Renal cortex interstitium (tissue), 11 donors: ENCODE results near the gene DNM2. TPM values are rescaled to one million over a fixed set of nuclear protein-coding genes. Genes with fewer than 3 reads are reported as not detected.

ENCODE experiments used
- DNase-seq, 11 donors: peaks; one replicate each; pipeline ENCODE4 v3.0.0-alpha.2; 2013; ENCODE audit warnings: low read depth in 9 of 11, low spot score in 4 of 11; ENCODE audit errors: extremely low read depth in 1 of 11
- polyA plus RNA-seq, 3 donors: library from polyadenylated mRNA; unstranded; fragments of 120-200 nt; gene quantifications; one replicate each; pipeline ENCODE4 v1.2.1, GENCODE V29; 2013; ENCODE audit not compliant: insufficient read length in 3 of 3

DNM2 gene
- polyA plus RNA-seq, 3 donors, result 117 to 168 (median 128) TPM

- DNase-seq, result no peak
Measured at GRCh38 chr19:10797541-10798256, 79.8 kb downstream of the DNM2 start.

- DNase-seq, result no peak
Measured at GRCh38 chr19:10800488-10800887, 82.6 kb downstream of the DNM2 start.

GRCh38 chr19:10802479-10802878 lies 84.6 kb downstream of the DNM2 start:
- no peak for DNase-seq

DNA sequence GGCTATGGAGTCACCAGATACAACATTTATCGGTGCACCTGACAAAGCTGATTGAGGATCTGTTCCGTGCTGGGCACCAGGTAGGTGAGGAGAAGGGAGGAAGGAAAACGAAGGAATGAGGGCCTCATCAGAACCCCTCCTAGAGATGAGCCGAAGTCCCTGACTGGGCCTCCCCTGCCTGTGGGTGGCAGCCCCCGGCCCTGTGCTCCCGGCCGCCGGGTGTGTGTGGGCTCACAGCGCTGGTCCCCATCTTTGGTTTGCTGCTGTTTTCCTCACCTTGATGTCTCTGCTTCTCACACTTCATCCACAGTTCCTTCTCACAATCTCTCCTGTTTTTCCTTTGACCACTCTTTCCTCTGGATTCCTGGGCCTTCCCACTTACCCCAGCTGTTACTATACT lies 85.4 kb downstream of the DNM2 start:
- no peak for DNase-seq

DNA sequence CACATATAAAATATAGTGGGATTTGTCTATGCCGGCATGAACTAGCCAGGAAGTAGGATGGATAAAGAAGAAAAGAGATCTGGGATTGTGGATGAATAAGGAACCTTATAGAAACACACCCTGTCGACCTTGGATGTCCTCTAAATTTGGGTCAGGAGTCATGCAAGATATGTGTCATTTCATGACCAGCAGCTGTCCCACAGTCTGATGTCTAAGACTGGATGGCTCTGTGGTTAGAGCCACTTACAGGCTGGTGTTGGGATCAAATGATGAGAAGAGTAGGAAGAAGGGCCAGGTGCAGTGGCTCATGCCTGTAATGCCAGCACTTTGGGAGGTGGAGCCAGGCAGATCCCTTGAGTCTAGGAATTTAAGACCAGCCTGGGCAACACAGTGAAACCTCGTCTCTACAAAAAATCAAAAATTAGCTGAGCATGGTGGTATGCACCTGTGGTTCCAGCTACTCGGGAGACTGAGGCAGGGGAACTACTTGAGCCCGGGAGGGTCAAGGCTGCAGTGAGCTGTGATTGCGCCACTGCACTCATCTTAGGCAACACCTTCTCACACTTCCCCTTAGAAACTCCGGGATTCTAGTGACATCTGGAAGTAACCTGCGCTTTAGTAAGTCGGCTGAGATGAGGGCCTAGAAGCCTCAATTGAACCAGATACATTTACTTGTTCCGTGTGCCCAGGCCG lies 87.3 kb downstream of the DNM2 start:
- no peak for DNase-seq

- DNase-seq, result no peak
Measured at GRCh38 chr19:10805758-10806247, 87.9 kb downstream of the DNM2 start.

- DNase-seq, result no peak
Measured at GRCh38 chr19:10808937-10809649, 91.2 kb downstream of the DNM2 start.

DNA sequence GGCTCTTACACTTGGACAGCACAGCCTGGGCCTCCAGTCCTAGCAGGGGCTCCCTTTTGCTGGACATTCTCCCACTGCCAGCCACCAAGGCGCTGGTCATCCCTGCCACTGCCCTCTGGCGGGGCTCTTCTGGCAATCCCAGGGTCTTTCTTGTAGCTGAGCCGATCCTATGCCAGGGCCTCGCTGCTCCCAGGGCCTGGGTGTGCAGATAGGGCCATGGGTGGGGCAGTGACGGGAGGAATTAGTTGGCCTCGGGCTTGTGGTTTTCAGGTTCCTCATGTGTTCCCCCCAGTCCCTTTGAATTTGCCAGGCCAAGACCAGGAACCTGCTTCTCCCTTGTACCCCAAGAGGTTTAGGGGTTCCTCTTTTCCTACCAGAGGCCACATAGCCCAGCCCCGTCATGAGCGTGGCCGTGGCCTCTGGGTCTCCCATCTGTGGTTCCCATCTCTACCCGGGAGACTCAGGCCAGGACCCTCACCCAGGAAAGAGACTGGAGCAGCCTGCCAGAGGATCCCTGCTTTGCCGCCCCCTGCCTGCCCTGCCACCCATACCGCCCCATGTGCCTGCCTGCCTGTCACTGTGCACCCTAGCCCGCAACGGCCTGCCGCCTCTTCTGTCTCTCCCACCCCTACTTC lies 91.9 kb downstream of the DNM2 start:
- no peak for DNase-seq

DNA sequence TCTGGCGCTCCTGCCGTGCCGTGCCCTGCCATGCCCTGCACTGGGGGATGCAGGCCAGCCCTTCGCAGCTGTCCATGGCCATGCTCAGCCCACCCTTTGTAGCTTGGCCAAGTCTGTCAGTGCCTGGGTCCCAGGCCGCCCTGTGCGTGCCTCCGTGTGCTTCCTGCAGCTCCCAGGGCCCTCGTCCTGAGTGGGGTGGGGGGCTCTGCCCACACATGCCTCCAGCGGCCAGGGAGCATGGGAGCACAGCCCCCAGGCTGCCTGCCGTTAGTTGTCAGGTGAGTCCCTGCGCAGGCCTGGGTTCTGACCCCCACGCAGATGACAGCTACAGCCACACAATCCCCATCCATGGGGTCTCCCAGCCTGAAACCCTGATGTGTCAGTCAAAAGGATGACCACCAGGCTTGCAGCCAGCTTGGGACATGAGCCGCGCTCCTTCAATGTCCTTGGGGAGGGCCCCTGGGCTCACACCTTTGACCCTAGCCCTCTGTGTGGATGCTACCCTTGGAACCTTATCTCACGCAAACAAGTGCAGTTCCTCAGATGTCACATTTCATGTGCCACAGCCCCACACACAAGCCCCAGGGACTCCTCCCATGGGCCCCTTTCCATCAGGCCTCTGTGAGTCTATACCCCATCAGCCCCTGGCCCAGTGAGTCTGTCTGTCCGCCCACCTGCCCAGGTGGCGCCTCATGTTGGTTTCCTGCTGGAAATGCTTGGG lies 93.7 kb downstream of the DNM2 start:
- no peak for DNase-seq

DNA sequence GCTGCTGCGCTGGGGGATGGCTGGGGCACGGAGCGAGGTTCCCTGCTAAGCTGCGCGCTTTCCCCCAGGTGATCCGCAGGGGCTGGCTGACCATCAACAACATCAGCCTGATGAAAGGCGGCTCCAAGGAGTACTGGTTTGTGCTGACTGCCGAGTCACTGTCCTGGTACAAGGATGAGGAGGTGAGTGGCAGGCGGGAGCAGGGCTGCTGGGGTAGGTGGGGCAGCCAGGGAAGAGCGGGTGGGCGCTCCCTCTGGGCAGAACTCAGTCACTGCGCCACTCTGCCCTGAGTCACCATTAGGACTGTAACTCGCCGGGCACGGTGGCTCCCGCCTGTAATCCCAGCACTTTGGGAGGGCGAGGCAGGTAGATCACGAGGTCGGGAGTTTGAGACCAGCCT lies 94.3 kb downstream of the DNM2 start:
- no peak for DNase-seq

GRCh38 chr19:10812902-10813404 lies 95.1 kb downstream of the DNM2 start:
- no peak for DNase-seq

DNA sequence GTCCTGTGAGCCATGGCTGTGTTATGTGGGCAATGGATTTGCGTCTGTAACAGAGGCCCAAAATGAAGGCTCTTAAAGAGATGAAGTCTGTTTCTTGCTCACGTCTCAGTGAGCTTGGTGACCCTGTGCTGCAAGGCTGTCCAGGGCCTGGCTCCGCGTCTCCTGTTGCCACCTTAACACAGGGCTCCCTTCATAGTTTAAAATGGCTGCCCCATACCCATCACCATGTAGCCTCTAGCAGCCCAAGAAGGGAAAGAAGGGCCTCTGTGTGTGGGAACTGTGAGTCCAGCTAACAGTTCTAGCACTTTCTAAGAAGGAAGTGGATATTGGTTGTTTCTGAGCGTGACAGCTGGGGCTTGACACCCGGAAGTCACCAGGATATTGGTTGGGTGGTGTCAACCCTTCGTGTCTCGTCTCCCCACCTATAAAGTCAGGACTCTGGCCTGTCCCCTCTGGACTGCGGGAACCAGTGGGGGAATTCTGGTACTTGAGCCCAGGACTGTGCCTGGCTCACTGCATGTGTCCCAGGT lies 97.2 kb downstream of the DNM2 start:
- no peak for DNase-seq

DNA sequence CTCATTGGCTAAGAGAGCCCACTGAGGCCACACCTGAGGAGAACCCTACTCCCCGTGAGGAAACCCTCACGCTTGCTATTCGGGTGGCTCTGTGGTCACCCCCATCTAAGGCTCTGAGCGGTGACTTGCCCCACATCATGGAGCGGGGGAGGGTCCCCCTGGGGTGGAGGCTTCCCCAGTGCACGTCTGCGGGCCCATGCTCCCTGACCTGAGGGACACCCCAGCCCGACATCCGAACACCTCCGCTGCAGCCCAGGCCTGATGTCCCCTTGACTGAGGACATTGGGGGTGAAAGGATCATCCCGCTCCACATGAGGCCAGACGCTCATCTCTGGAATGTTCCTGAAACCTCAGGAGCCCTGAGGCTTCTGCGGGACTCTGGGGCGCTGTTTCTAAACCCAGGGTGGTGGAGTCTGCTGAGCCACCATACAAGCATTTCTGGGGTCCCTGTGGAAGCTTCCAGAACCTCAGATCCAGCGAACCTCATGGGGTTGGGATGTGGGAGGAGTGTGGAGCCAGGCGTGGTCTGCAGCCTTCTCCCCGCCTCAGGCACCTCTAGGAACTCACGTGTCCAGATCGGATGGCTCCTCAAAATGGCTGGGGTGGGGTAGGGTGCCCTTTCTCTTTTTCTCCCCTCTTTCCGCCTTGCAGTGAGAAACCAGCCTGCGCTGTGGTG lies 98.2 kb downstream of the DNM2 start:
- DNase-seq, result no peak

DNA sequence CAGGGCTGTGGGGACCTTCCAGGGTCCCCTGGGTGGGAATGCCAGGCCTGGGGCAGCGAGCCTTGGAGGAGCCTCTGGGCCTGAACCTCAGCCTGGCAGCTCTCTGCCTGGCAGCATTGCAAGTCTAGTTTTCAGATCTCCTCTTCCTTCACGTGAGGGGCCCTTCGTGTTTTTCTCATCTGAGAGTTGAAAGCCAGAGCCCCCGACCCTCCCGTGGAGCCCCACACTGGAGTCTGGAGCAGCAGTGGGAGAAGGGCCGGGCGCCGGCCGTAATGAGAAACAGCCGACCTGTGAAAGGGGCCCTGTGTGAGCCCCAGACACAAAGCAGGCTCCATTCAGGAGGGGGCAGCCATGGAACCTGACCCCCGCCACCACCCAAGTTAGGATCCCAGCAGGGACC lies 98.8 kb downstream of the DNM2 start:
- DNase-seq, result no peak

DNA sequence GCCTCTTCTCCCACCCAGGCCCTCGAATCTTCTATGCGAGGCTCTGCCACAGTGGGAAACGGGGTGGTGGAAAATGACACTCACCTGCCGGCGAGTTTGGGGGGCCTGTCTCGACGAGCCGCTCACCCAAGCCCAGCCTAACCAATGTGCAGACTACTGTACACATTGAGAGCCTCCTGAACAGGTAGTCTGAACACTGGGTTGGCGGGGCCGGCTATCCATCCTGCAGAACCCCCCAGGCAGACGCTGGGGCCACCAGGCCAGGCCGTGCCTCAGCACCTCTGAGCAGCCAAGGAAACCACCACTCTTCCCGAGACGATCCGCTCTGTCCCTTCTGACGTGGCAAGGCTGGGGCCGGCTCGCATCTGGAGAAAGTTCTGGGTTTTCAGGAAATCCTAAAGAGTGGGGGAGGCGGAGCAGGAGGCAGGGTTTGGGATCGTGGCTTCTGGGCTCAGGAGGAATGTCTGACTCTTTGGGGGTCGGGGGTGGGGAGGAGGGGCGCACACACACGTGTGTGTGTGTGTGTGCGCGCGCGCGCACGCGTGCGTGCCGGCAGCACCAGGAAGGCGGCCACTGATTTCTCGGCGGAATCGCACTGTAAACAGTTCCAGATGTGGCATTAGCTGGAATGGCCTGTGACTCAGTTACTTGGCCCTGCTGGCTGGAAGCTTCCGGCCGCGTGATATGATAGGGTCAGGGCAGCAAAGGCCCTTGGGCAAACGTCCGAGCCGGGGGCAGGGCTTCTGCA lies 99.6 kb downstream of the DNM2 start:
- DNase-seq, result peak in 5 of 11 donors; percentile 33 to 57 (median 46)

- DNase-seq, result no peak
Measured at GRCh38 chr19:10818301-10819123, 100.6 kb downstream of the DNM2 start.
